ENCODE results near the gene ZNF444.
A peak's percentile ranks its signal among the peaks of the same experiment; 100 is the strongest.

ZNF444 gene

GRCh38 chr19:56120371-56121179, 20.5 kb upstream of the ZNF444 start:
- ChIA-PET POLR2A (ENCODE audit: low non-redundant PET) (no interaction called here), CTCF (no interaction called here)
- peak overlapping the region; percentile 89 for H3K27ac ChIP-seq
- no peak for TF ChIP-seq CTCF (conservative IDR thresholded peaks at IDR 0.05; ENCODE audit: low read depth)
- DNase-seq (ENCODE audit: low spot score), result peak; percentile 80

GRCh38 chr19:56121180-56122167, 19.6 kb upstream of the ZNF444 start, which contains the start of gene ZNF787:
TSS of gene ZNF787 (minus strand) at chr19:56121295. CDS start at chr19:56103217, 18,078 bp downstream.
- POLR2A ChIA-PET (ENCODE audit: low non-redundant PET), result no interaction called here
- DNase-seq (ENCODE audit: low spot score), result peak; percentile 94

GRCh38 chr19:56123266-56123891, 17.7 kb upstream of the ZNF444 start:
- no peak overlapping the region for H3K27ac ChIP-seq
- DNase-seq (ENCODE audit: low spot score), result no peak
- POLR2A ChIA-PET (ENCODE audit: low non-redundant PET), result no interaction called here

More at GRCh38 chr19:56121180-56122167, 19.6 kb upstream of the ZNF444 start, which contains the start of gene ZNF787:
- CTCF ChIA-PET, result no interaction called here
- TF ChIP-seq CTCF (conservative IDR thresholded peaks at IDR 0.05; ENCODE audit: low read depth), result no peak
- peak within 1 kb of the TSS; percentile 89 for H3K27ac ChIP-seq

GRCh38 chr19:56124578-56124977, 16.5 kb upstream of the ZNF444 start:
- ChIA-PET CTCF (interaction anchor here (0.9 kb wide), 1 partner anchor 12 kb away, joined by 3 read pairs; no protein-coding TSS in a partner anchor), POLR2A (ENCODE audit: low non-redundant PET) (no interaction called here)

More at GRCh38 chr19:56123266-56123891, 17.7 kb upstream of the ZNF444 start:
- no peak for TF ChIP-seq CTCF (conservative IDR thresholded peaks at IDR 0.05; ENCODE audit: low read depth)
- CTCF ChIA-PET, result no interaction called here

GRCh38 chr19:56125806-56126590, 15.1 kb upstream of the ZNF444 start:
- DNase-seq (ENCODE audit: low spot score), result no peak
- POLR2A ChIA-PET (ENCODE audit: low non-redundant PET), result no interaction called here
- CTCF ChIA-PET, result no interaction called here

More at GRCh38 chr19:56124578-56124977, 16.5 kb upstream of the ZNF444 start:
- no peak for DNase-seq (ENCODE audit: low spot score)
- TF ChIP-seq CTCF (conservative IDR thresholded peaks at IDR 0.05; ENCODE audit: low read depth), result no peak
- H3K27ac ChIP-seq, result no peak overlapping the region

More at GRCh38 chr19:56125806-56126590, 15.1 kb upstream of the ZNF444 start:
- no peak for TF ChIP-seq CTCF (conservative IDR thresholded peaks at IDR 0.05; ENCODE audit: low read depth)
- no peak overlapping the region for H3K27ac ChIP-seq
